Osteoblast (primary cell): ENCODE results near the gene CMYA5. TPM values are rescaled to one million over a fixed set of nuclear protein-coding genes. Genes with fewer than 3 reads are reported as not detected.

Experiments used
- DNase-seq: peaks from one replicate; pipeline ENCODE4 v3.0.0; 2011; ENCODE audit warnings: low spot score, mixed read lengths; ENCODE audit not compliant: insufficient read length; ENCODE audit errors: missing footprints
- H2AFZ ChIP-seq: 2 replicates; pipeline ENCODE4 v1.6.0; 2011; ENCODE audit warnings: mild to moderate bottlenecking, low read length
- H3K27ac ChIP-seq: 2 replicates; pipeline ENCODE4 v1.5.1; 2011; ENCODE audit warnings: mild to moderate bottlenecking, low read depth, low read length, moderate library complexity
- H3K27me3 ChIP-seq: 2 replicates; pipeline ENCODE4 v1.6.0; 2012; ENCODE audit warnings: mild to moderate bottlenecking, control low read depth, inconsistent platforms, low read length, moderate library complexity; ENCODE audit not compliant: insufficient read depth
- H3K36me3 ChIP-seq: 2 replicates; pipeline ENCODE4 v1.5.1; 2011; ENCODE audit warnings: mild to moderate bottlenecking, low read length, control low read depth, moderate library complexity; ENCODE audit not compliant: insufficient read depth
- H3K4me1 ChIP-seq: 2 replicates; pipeline ENCODE4 v1.5.1; 2011; ENCODE audit warnings: mild to moderate bottlenecking, low read length, control low read depth, moderate library complexity; ENCODE audit not compliant: insufficient read depth
- H3K4me2 ChIP-seq: 2 replicates; pipeline ENCODE4 v1.6.0; 2011; ENCODE audit warnings: mild to moderate bottlenecking, low read length; ENCODE audit not compliant: insufficient read depth
- H3K4me3 ChIP-seq: fragments of 200-600 bp; sonication (generic); 3 replicates; pipeline ENCODE4 v1.5.1; 2012; ENCODE audit warnings: mild to moderate bottlenecking, low read length, inconsistent platforms; ENCODE audit not compliant: insufficient read depth
- H3K79me2 ChIP-seq: 2 replicates; pipeline ENCODE4 v1.6.0; 2012; ENCODE audit warnings: mild to moderate bottlenecking, low read length, control low read depth, inconsistent platforms; ENCODE audit not compliant: insufficient read depth
- H3K9me3 ChIP-seq: 2 replicates; pipeline ENCODE4 v1.5.1; 2011; ENCODE audit warnings: low read depth, low read length, control low read depth
- H4K20me1 ChIP-seq: 2 replicates; pipeline ENCODE4 v1.6.0; 2012; ENCODE audit warnings: mild to moderate bottlenecking, low read length, control low read depth; ENCODE audit not compliant: insufficient read depth
- CTCF ChIP-seq: IDR thresholded peaks from 2 replicates; pipeline ENCODE4 v1.5.1; 2011; ENCODE audit warnings: mild to moderate bottlenecking, low read depth, low read length, moderate library complexity; ENCODE audit errors: extremely low read depth
- total RNA-seq: library from RNA; depleted of rRNA; stranded (reverse); fragments of >200 nt; gene quantifications from 2 replicates; pipeline ENCODE4 v1.2.3, GENCODE V29; 2012

CMYA5 gene
- total RNA-seq, 1 donor: 2.2 TPM

DNA sequence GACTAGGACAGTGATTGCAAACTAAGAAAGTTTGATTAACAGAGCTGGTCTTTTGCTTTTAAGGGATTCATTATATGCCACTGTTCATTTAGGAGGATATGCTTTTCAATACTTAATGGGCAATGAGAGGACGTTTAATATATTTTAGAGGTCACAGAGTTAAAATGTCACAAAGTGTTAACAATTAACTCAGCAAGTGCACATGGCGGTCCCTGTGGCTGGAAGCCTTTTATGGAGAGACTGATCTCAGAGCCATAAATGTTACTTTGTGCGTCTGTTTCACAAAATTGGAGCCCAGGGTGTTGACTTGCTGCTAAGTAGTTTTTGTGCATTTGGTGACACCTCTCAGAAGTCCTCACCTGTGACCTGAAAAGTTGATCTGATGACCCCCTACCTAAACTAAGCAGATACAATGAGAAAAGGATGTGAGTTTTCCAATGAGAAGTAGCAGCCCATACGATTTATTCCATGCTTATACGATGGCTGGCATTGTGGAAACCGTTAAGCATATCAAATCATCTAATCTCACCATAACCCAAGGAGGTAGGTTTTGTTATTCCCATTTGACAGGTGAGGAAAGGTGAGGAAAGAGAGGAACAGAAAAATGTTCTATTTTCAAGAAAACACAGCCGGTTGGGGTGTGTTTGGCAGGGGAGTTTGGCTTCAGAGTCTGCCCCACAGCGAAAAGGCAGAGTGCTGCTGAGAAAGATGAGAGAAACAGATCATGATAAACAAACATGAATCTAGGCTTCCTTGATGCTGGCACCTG is 64.4 kb downstream of the CMYA5 start:
- DNase-seq: no peak
- Histone ChIP-seq H3K4me2 (no peak overlapping the region), H3K9me3 (no peaks in the 10 kb centered on the region)

DNA sequence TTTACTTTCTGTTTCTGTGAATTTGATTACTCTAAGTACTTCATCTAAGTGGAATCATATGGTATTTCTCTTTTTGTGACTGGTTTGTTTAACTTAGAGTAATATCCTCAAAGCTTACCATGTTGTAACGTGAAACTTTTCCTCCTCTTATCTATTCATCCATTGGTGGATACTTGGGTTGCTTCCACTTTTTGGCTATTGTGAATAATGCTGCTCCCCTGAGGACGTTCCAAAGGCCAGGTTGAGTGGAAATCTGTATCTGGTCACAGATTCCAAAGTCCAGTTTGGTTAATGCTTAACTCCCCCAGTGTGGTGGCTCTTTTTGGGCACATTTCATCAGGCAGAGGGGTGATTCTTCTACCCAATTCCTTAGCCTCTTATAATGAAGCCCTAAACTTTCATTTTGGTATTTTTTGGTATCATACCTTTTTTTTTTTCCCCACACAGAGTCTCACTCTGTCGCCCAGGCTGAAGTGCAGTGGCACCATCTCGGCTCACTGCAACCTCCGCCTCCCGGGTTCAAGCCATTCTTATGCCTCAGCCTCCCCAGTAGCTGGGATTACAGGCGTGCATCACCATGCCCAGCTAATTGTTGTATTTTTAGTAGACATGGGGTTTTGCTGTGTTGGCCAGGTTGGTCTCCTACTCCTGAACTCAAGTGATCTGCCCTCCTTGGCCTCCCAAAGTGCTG is 65.4 kb downstream of the CMYA5 start:
- peaks cover 6% of the 10 kb centered on the region for H3K27me3 ChIP-seq
- H2AFZ ChIP-seq: no peak overlapping the region
- no peak overlapping the region for H3K4me3 ChIP-seq
- no peak for DNase-seq
- H3K79me2 ChIP-seq: no peaks in the 10 kb centered on the region
- H3K4me1 ChIP-seq: no peaks in the 10 kb centered on the region
- no peaks in the 10 kb centered on the region for H3K9me3 ChIP-seq
- TF ChIP-seq CTCF: no peak
- H3K36me3 ChIP-seq: no peaks in the 10 kb centered on the region
- H4K20me1 ChIP-seq: no peaks in the 10 kb centered on the region
- H3K4me2 ChIP-seq: peak overlapping the region; percentile 12
- H3K27ac ChIP-seq: no peak overlapping the region

More for the DNA sequence above, 64.4 kb downstream of the CMYA5 start:
- no peaks in the 10 kb centered on the region for H3K4me1 ChIP-seq
- peaks cover 9% of the 10 kb centered on the region for H3K27me3 ChIP-seq
- no peak for TF ChIP-seq CTCF
- no peaks in the 10 kb centered on the region for H4K20me1 ChIP-seq
- no peaks in the 10 kb centered on the region for H3K36me3 ChIP-seq
- no peak overlapping the region for H3K4me3 ChIP-seq
- H3K27ac ChIP-seq: no peak overlapping the region
- H3K79me2 ChIP-seq: no peaks in the 10 kb centered on the region
- no peak overlapping the region for H2AFZ ChIP-seq

DNA sequence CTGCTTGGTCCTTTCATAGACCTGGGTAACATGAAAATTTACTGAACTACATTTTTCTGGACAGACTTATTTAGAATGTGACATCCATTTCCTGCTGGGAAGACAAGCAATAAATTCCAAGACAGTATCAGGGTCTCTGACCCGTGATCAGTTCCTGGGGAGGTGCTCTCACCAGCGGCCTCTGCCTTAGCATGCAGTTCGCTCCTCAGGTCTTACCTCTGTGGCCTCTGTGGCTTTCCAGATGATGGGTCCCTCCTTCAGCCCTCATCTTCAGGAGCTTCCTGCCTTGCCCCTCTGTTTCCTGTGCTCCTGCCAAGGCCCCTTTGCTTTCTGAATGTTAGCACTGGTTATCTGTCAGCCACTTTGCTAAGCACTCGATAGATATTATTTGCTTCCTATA is 66.4 kb downstream of the CMYA5 start:
- DNase-seq: no peak
- Histone ChIP-seq H3K4me2 (no peak overlapping the region), H3K36me3 (no peaks in the 10 kb centered on the region), H3K27ac (no peak overlapping the region), H3K79me2 (no peaks in the 10 kb centered on the region), H3K4me3 (no peak overlapping the region), H3K4me1 (no peaks in the 10 kb centered on the region), H2AFZ (no peak overlapping the region), H3K9me3 (no peaks in the 10 kb centered on the region), H3K27me3 (peaks cover 3% of the 10 kb centered on the region), H4K20me1 (no peaks in the 10 kb centered on the region)
- no peak for TF ChIP-seq CTCF

DNA sequence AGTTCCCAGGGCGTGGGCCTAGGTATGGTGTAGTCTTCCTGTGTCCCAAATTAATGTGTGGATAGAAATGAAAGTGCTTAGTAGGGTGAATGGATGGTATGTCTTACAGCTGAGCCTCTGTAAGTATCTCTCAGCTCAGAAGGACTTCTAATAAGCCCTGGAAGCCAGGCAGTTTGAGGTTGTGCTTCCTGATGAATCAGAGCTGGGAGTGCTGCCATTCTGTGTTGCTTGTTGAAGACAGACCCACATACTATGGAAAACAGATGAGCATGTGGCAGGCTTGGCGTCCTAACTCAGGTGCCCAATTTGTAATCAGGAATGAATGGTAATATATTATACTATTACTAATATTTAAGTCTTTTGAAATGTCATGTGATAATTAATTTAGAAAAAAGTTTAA is 69.8 kb downstream of the CMYA5 start:
- Histone ChIP-seq H3K9me3 (no peaks in the 10 kb centered on the region), H3K4me1 (no peaks in the 10 kb centered on the region), H3K27me3 (no peaks in the 10 kb centered on the region), H2AFZ (peak overlapping the region; percentile 47), H3K4me3 (no peak overlapping the region), H3K4me2 (peak overlapping the region; percentile 38), H4K20me1 (no peaks in the 10 kb centered on the region), H3K79me2 (no peaks in the 10 kb centered on the region), H3K27ac (no peak overlapping the region), H3K36me3 (no peaks in the 10 kb centered on the region)
- peak; percentile 81 for DNase-seq
- no peak for TF ChIP-seq CTCF
